ENCODE data around the gene YTHDC1.

GRCh38 chr4:68383115-68383514 is 33.2 kb upstream of the YTHDC1 start:
- TF ChIP-seq POLR2A (IDR thresholded peaks at IDR 0.05) (no peak), CTCF (IDR thresholded peaks at IDR 0.05) (no peak)
